Measurements from ENCODE around the gene CCL26. TPM values are rescaled to one million over a fixed set of nuclear protein-coding genes. Genes with fewer than 3 reads are reported as not detected.
"Not testable (repeated sequence)": the region's sequence is repeated elsewhere in the genome, so short reads cannot be mapped to it uniquely, and the experiment has no call there.

CCL26 gene
- total RNA-seq, 1 donor from 2014 or later, result not detected

- TF ChIP-seq CTCF (IDR thresholded peaks at IDR 0.05; ENCODE audit: unreplicated experiment), result no peak
- H3K4me1 Mint-ChIP-seq (ENCODE audit: low read depth), result peaks cover 13% of the 10 kb centered on the region
- H3K9me3 Mint-ChIP-seq (ENCODE audit: low read depth), result no peaks in the 10 kb centered on the region
- no peak for DNase-seq (ENCODE audit: low spot score, unreplicated experiment)
- no peak overlapping the region for H3K27ac Mint-ChIP-seq
- peaks cover 24% of the 10 kb centered on the region for H3K27me3 Mint-ChIP-seq
- no peak overlapping the region for H3K4me3 Mint-ChIP-seq (ENCODE audit: low read depth)
- no peaks in the 10 kb centered on the region for H3K36me3 Mint-ChIP-seq (ENCODE audit: insufficient read depth)
Observed at GRCh38 chr7:75776295-75776971, 4.4 kb upstream of the CCL26 start.

- H3K4me3 Mint-ChIP-seq (ENCODE audit: low read depth); H3K9me3 Mint-ChIP-seq (ENCODE audit: low read depth); DNase-seq (ENCODE audit: low spot score, unreplicated experiment); H3K4me1 Mint-ChIP-seq (ENCODE audit: low read depth); H3K27ac Mint-ChIP-seq; H3K27me3 Mint-ChIP-seq; H3K36me3 Mint-ChIP-seq (ENCODE audit: insufficient read depth): not testable (repeated sequence)
Observed at GRCh38 chr7:75773958-75774357, 1.9 kb upstream of the CCL26 start.

GRCh38 chr7:75771224-75771623 lies 787 bp downstream of the CCL26 start:
- Mint-ChIP-seq H3K4me3 (ENCODE audit: low read depth) (no peak overlapping the region), H3K9me3 (ENCODE audit: low read depth) (no peaks in the 10 kb centered on the region), H3K27ac (no peak overlapping the region), H3K27me3 (no peaks in the 10 kb centered on the region), H3K4me1 (ENCODE audit: low read depth) (no peaks in the 10 kb centered on the region), H3K36me3 (ENCODE audit: insufficient read depth) (no peaks in the 10 kb centered on the region)
- TF ChIP-seq CTCF (IDR thresholded peaks at IDR 0.05; ENCODE audit: unreplicated experiment), result no peak
- DNase-seq (ENCODE audit: low spot score, unreplicated experiment), result no peak

GRCh38 chr7:75762350-75762917 lies 9.6 kb downstream of the CCL26 start:
- H3K27ac Mint-ChIP-seq, result no peak overlapping the region
- H3K27me3 Mint-ChIP-seq, result no peaks in the 10 kb centered on the region
- H3K36me3 Mint-ChIP-seq (ENCODE audit: insufficient read depth), result no peaks in the 10 kb centered on the region
- peaks cover 2% of the 10 kb centered on the region for H3K4me1 Mint-ChIP-seq (ENCODE audit: low read depth)
- no peak overlapping the region for H3K4me3 Mint-ChIP-seq (ENCODE audit: low read depth)
- TF ChIP-seq CTCF (IDR thresholded peaks at IDR 0.05; ENCODE audit: unreplicated experiment), result peak; percentile 73
- no peak for DNase-seq (ENCODE audit: low spot score, unreplicated experiment)
- H3K9me3 Mint-ChIP-seq (ENCODE audit: low read depth), result no peaks in the 10 kb centered on the region

GRCh38 chr7:75761801-75762200 lies 10.2 kb downstream of the CCL26 start:
- not testable (repeated sequence) for H3K36me3 Mint-ChIP-seq (ENCODE audit: insufficient read depth); H3K9me3 Mint-ChIP-seq (ENCODE audit: low read depth); H3K4me1 Mint-ChIP-seq (ENCODE audit: low read depth); H3K27me3 Mint-ChIP-seq; DNase-seq (ENCODE audit: low spot score, unreplicated experiment); H3K27ac Mint-ChIP-seq; H3K4me3 Mint-ChIP-seq (ENCODE audit: low read depth)

GRCh38 chr7:75758491-75758890 lies 13.5 kb downstream of the CCL26 start:
- no peak overlapping the region for H3K27ac Mint-ChIP-seq
- no peak overlapping the region for H3K4me3 Mint-ChIP-seq (ENCODE audit: low read depth)
- DNase-seq (ENCODE audit: low spot score, unreplicated experiment), result no peak
- H3K36me3 Mint-ChIP-seq (ENCODE audit: insufficient read depth), result no peaks in the 10 kb centered on the region
- H3K27me3 Mint-ChIP-seq, result no peaks in the 10 kb centered on the region
- TF ChIP-seq CTCF (IDR thresholded peaks at IDR 0.05; ENCODE audit: unreplicated experiment), result no peak
- peaks cover 2% of the 10 kb centered on the region for H3K4me1 Mint-ChIP-seq (ENCODE audit: low read depth)
- no peaks in the 10 kb centered on the region for H3K9me3 Mint-ChIP-seq (ENCODE audit: low read depth)
